ENCODE measurements around the gene BIRC3.

BIRC3 gene

DNA sequence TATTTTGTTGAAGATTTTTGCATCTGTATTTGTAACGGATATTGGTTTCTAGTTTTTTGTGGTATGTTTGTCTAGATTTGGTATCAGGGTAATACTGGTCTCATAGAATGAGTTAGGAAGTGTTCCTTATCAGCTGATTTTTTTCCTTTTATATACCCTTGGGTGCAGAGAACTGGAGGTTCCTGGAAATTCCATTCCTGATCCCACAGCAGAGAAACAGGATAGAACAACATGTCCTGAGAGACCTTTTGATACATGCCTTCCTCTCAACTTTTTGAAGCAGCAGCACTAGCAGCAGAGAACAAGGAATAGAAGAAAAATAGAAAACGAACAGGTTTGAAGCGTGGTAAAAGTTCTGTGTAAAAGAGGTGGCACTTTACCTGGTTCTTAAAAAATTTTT is 66.6 kb downstream of the BIRC3 start:
- Histone ChIP-seq H3K9me3 (ENCODE audit: insufficient read depth, low read length) (no peaks in the 10 kb centered on the region), H3K27me3 (ENCODE audit: low read depth, low read length) (no peaks in the 10 kb centered on the region), H3K27ac (ENCODE audit: low read length) (no peak overlapping the region), H3K4me1 (ENCODE audit: low read length) (no peaks in the 10 kb centered on the region), H3K9ac (ENCODE audit: low read length) (no peak overlapping the region), H3K79me2 (ENCODE audit: low read length) (no peaks in the 10 kb centered on the region), H3K4me3 (ENCODE audit: low read length) (no peak overlapping the region), H4K20me1 (ENCODE audit: insufficient read depth, low read length) (no peaks in the 10 kb centered on the region), H3K36me3 (replicated peaks; ENCODE audit: low read depth, low read length) (peaks cover 23% of the 10 kb centered on the region), H3K4me2 (ENCODE audit: low read length) (no peak overlapping the region), H2AFZ (ENCODE audit: low read depth, low read length) (no peak overlapping the region)
- TF ChIP-seq, protein P1, sequence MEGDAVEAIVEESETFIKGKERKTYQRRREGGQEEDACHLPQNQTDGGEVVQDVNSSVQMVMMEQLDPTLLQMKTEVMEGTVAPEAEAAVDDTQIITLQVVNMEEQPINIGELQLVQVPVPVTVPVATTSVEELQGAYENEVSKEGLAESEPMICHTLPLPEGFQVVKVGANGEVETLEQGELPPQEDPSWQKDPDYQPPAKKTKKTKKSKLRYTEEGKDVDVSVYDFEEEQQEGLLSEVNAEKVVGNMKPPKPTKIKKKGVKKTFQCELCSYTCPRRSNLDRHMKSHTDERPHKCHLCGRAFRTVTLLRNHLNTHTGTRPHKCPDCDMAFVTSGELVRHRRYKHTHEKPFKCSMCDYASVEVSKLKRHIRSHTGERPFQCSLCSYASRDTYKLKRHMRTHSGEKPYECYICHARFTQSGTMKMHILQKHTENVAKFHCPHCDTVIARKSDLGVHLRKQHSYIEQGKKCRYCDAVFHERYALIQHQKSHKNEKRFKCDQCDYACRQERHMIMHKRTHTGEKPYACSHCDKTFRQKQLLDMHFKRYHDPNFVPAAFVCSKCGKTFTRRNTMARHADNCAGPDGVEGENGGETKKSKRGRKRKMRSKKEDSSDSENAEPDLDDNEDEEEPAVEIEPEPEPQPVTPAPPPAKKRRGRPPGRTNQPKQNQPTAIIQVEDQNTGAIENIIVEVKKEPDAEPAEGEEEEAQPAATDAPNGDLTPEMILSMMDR (IDR thresholded peaks at IDR 0.05; ENCODE audit: low read depth, low read length): no peak
- TF ChIP-seq EZH2phosphoT487 (IDR thresholded peaks at IDR 0.05; ENCODE audit: low read depth): no peak

DNA sequence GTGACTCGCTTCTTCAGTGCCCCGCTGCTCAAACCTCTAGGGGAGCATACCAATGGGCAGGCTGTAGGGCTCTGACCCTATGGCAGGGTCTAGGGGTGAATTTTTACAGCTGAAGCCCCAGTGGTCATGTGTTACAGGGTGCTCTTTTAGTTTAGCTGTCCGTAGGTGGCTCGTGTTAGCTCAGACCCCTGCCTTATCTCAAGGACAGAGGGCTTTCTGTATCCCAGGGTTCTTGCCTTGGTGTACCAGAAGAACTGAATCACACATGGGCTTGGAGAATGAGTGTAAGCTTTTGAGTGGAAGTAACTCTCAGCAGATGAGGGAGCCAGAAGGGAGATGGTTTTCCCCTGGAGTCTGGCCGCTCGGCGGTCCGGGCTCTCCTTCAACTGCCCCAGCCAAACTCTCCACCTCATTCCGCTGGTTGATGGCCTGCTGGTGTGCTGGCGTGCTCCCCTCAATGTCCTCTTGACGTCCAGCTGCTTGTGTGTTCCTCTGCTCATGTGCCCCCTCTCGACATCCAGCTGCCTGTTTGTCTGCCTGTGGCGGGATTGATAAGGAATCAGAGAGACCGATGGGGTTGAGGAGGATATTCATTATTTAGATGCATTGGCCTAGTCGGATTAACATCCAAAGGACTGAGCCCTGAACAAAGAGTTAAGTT is 67.3 kb downstream of the BIRC3 start:
- no peaks in the 10 kb centered on the region for H3K9me3 ChIP-seq (ENCODE audit: insufficient read depth, low read length)
- no peaks in the 10 kb centered on the region for H3K27me3 ChIP-seq (ENCODE audit: low read depth, low read length)
- H3K27ac ChIP-seq (ENCODE audit: low read length): no peak overlapping the region
- H3K4me3 ChIP-seq (ENCODE audit: low read length): no peak overlapping the region
- no peaks in the 10 kb centered on the region for H4K20me1 ChIP-seq (ENCODE audit: insufficient read depth, low read length)
- peaks cover 26% of the 10 kb centered on the region for H3K36me3 ChIP-seq (replicated peaks; ENCODE audit: low read depth, low read length)
- no peak overlapping the region for H2AFZ ChIP-seq (ENCODE audit: low read depth, low read length)
- no peak overlapping the region for H3K4me2 ChIP-seq (ENCODE audit: low read length)
- TF ChIP-seq, protein P1 (IDR thresholded peaks at IDR 0.05; ENCODE audit: low read depth, low read length): no peak
- no peak for TF ChIP-seq EZH2phosphoT487 (IDR thresholded peaks at IDR 0.05; ENCODE audit: low read depth)
- no peak overlapping the region for H3K9ac ChIP-seq (ENCODE audit: low read length)
- H3K4me1 ChIP-seq (ENCODE audit: low read length): peaks cover 6% of the 10 kb centered on the region
- H3K79me2 ChIP-seq (ENCODE audit: low read length): no peaks in the 10 kb centered on the region

DNA sequence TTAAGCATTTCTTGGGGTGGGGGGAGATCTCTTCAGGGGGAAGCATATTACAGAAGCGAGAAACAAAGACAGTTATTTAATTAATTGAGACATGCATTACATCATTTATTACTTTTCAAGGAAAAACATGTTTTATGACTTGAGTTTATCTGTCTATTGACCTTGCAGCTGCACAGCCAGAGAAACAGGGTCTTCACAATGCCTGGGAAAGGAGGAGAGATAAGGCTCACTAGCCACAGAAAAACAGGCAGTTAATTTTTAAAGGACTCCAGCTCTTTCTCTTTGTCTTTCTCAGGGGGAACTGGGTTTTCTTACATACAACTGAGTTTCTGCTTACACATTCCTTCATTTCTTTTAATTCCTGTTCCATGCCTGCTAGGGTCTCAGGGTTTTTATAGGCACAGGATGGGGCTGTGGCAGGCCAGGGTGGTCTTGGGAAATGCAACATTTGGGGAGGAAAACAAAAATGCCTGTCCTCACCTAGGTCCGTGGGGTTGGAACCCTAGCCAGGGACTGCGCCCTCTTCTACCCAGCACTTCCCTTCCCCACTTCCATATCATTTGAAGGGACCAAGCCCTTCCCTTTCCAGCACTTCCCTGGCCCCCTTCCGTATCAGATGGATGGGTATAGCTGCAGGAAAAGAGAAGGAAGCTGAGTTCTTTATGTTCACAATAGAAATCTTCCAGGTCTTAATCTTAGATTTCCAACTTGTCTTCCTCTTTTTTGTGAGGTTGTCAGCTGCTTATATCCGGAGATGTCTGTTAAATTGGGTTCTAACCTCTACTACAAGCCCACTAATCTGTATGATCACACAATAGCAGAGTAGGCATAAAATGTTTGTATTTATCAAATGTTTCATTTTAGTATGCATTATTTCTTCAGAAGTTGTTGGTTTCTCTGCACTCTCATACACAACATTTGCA is 68.1 kb downstream of the BIRC3 start:
- H3K27me3 ChIP-seq (ENCODE audit: low read depth, low read length): no peaks in the 10 kb centered on the region
- H3K79me2 ChIP-seq (ENCODE audit: low read length): no peaks in the 10 kb centered on the region
- peaks cover 25% of the 10 kb centered on the region for H3K36me3 ChIP-seq (replicated peaks; ENCODE audit: low read depth, low read length)
- no peak overlapping the region for H3K4me2 ChIP-seq (ENCODE audit: low read length)
- H3K9ac ChIP-seq (ENCODE audit: low read length): no peak overlapping the region
- H3K4me3 ChIP-seq (ENCODE audit: low read length): no peak overlapping the region
- H3K9me3 ChIP-seq (ENCODE audit: insufficient read depth, low read length): no peaks in the 10 kb centered on the region
- H4K20me1 ChIP-seq (ENCODE audit: insufficient read depth, low read length): no peaks in the 10 kb centered on the region
- no peak overlapping the region for H3K27ac ChIP-seq (ENCODE audit: low read length)
- no peak overlapping the region for H2AFZ ChIP-seq (ENCODE audit: low read depth, low read length)
- peaks cover 10% of the 10 kb centered on the region for H3K4me1 ChIP-seq (ENCODE audit: low read length)
- TF ChIP-seq, protein P1 (IDR thresholded peaks at IDR 0.05; ENCODE audit: low read depth, low read length): no peak
- no peak for TF ChIP-seq EZH2phosphoT487 (IDR thresholded peaks at IDR 0.05; ENCODE audit: low read depth)

DNA sequence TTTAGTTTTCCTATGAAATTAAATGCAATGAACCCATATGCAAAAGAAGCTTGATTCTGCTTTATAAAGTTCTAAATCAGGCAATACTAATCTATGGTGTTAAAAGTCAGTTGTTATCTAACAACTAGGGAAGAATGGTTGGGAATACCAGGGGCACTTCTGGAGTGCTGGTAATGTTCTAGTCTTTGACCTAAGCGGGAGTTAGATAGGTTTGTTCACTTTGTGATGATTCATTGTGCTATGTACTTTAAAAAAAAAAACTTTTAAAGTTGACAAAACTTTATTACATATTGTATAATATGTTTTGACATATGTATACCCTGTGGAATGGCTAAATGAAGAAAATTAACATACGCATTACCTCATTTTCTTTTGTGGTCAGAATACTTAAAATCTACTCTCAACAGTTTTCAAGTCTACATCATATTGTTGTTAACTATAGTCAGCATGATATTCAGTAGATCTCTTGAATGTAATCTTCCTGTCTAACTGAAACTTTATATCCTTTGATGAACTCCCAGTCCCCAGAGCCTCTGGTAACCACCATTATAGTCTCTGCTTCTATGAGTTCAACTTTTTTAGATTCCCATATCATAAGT is 69.0 kb downstream of the BIRC3 start:
- Histone ChIP-seq H4K20me1 (ENCODE audit: insufficient read depth, low read length) (no peaks in the 10 kb centered on the region), H2AFZ (ENCODE audit: low read depth, low read length) (no peak overlapping the region), H3K27ac (ENCODE audit: low read length) (no peak overlapping the region)

More for the DNA sequence above, 69.0 kb downstream of the BIRC3 start:
- Histone ChIP-seq H3K4me2 (ENCODE audit: low read length) (no peak overlapping the region), H3K36me3 (replicated peaks; ENCODE audit: low read depth, low read length) (peaks cover 24% of the 10 kb centered on the region), H3K79me2 (ENCODE audit: low read length) (no peaks in the 10 kb centered on the region), H3K4me1 (ENCODE audit: low read length) (peaks cover 13% of the 10 kb centered on the region), H3K27me3 (ENCODE audit: low read depth, low read length) (no peaks in the 10 kb centered on the region), H3K9me3 (ENCODE audit: insufficient read depth, low read length) (no peaks in the 10 kb centered on the region), H3K4me3 (ENCODE audit: low read length) (no peak overlapping the region), H3K9ac (ENCODE audit: low read length) (no peak overlapping the region)
- TF ChIP-seq EZH2phosphoT487 (IDR thresholded peaks at IDR 0.05; ENCODE audit: low read depth): no peak
- TF ChIP-seq, protein P1 (IDR thresholded peaks at IDR 0.05; ENCODE audit: low read depth, low read length): no peak
